ENCODE measurements around the gene MFSD2B.
"Not testable (repeated sequence)": the region's sequence is repeated elsewhere in the genome, so short reads cannot be mapped to it uniquely, and the experiment has no call there.

The MFSD2B gene

DNA sequence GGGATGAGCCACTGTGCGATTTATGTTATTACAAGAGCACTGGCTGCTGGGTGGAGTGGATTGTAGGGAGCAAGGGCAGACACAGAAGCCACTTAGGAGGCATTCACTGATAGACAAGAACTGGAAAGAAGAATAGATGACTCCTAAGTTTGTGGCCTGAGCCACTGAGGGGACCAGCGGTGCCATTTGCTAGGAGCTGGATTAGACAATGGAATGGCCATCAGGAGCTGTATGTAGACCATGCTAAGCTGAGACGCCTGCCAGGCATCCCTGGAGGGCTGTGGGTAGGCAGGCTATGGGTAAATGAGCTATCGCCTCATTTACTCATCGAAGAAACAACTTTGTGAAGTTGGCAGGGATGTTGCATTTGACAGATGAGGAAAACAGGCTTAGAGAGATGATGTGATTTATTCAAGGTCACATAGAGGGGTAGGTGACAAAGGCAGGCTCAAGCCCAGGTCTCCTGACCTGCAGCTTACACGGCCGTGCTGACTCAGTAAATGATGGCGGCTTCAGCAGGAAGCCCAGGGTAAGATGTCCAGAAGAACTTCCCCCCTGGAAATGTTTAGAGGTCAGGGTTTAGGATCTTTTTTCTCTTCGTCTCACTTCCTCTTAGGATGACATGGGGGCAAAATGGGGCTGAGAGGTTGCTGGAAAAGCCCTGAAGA is 2.8 kb downstream of the MFSD2B start:
- Histone ChIP-seq H3K9ac (ENCODE audit: low read depth, low read length, poor library complexity, severe bottlenecking) (no peak overlapping the region), H3K4me3 (ENCODE audit: low read length, poor library complexity, severe bottlenecking) (no peak overlapping the region), H4K20me1 (ENCODE audit: insufficient read depth, low read length, poor library complexity, severe bottlenecking) (no peaks in the 10 kb centered on the region), H3K27me3 (ENCODE audit: insufficient read depth, low read length, poor library complexity, severe bottlenecking) (no peaks in the 10 kb centered on the region), H3K9me3 (ENCODE audit: insufficient read depth, low read depth, low read length) (no peaks in the 10 kb centered on the region), H2AFZ (ENCODE audit: low read length) (no peak overlapping the region), H3F3A (ENCODE audit: low read depth) (no peaks in the 10 kb centered on the region), H3K4me2 (ENCODE audit: low read depth, low read length, poor library complexity, severe bottlenecking) (no peak overlapping the region), H3K36me3 (ENCODE audit: insufficient read depth, low read length) (no peaks in the 10 kb centered on the region), H3K9me2 (replicated peaks; ENCODE audit: low read depth, low read length) (no peaks in the 10 kb centered on the region), H3K4me1 (ENCODE audit: insufficient read depth, low read length, poor library complexity, severe bottlenecking) (peaks cover 8% of the 10 kb centered on the region), H3K79me2 (ENCODE audit: insufficient read depth, low read length) (no peaks in the 10 kb centered on the region)
- TF ChIP-seq EZH2phosphoT487 (IDR thresholded peaks at IDR 0.05; ENCODE audit: borderline replicate concordance): no peak
- TF ChIP-seq, protein P1, sequence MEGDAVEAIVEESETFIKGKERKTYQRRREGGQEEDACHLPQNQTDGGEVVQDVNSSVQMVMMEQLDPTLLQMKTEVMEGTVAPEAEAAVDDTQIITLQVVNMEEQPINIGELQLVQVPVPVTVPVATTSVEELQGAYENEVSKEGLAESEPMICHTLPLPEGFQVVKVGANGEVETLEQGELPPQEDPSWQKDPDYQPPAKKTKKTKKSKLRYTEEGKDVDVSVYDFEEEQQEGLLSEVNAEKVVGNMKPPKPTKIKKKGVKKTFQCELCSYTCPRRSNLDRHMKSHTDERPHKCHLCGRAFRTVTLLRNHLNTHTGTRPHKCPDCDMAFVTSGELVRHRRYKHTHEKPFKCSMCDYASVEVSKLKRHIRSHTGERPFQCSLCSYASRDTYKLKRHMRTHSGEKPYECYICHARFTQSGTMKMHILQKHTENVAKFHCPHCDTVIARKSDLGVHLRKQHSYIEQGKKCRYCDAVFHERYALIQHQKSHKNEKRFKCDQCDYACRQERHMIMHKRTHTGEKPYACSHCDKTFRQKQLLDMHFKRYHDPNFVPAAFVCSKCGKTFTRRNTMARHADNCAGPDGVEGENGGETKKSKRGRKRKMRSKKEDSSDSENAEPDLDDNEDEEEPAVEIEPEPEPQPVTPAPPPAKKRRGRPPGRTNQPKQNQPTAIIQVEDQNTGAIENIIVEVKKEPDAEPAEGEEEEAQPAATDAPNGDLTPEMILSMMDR (conservative IDR thresholded peaks at IDR 0.05; ENCODE audit: low read length): no peak

DNA sequence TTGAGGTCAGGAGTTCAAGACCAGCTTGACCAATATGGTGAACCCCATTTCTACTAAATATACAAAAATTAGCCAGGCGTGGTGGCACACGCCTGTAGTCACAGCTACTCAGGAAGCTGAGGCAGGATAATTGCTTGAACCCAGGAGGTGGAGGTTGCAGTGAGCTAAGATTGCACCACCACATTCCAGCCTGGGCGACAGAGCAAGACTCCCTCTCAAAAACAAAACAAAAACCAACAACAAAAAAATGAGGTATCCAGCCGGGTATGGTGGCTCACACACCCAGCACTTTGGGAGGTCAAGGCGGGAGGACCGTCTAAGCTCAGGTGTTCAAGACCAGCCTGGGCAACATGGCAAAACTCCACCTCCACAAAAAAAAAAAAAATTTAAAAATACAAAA is 5.0 kb downstream of the MFSD2B start:
- not testable (repeated sequence) for H3K36me3 ChIP-seq (ENCODE audit: insufficient read depth, low read length); H3K4me1 ChIP-seq (ENCODE audit: insufficient read depth, low read length, poor library complexity, severe bottlenecking); H2AFZ ChIP-seq (ENCODE audit: low read length); H3K9me2 ChIP-seq (replicated peaks; ENCODE audit: low read depth, low read length); H3K79me2 ChIP-seq (ENCODE audit: insufficient read depth, low read length); H3K4me2 ChIP-seq (ENCODE audit: low read depth, low read length, poor library complexity, severe bottlenecking); H3K4me3 ChIP-seq (ENCODE audit: low read length, poor library complexity, severe bottlenecking); H4K20me1 ChIP-seq (ENCODE audit: insufficient read depth, low read length, poor library complexity, severe bottlenecking); H3K9me3 ChIP-seq (ENCODE audit: insufficient read depth, low read depth, low read length); H3K9ac ChIP-seq (ENCODE audit: low read depth, low read length, poor library complexity, severe bottlenecking); H3K27me3 ChIP-seq (ENCODE audit: insufficient read depth, low read length, poor library complexity, severe bottlenecking); H3F3A ChIP-seq (ENCODE audit: low read depth)

DNA sequence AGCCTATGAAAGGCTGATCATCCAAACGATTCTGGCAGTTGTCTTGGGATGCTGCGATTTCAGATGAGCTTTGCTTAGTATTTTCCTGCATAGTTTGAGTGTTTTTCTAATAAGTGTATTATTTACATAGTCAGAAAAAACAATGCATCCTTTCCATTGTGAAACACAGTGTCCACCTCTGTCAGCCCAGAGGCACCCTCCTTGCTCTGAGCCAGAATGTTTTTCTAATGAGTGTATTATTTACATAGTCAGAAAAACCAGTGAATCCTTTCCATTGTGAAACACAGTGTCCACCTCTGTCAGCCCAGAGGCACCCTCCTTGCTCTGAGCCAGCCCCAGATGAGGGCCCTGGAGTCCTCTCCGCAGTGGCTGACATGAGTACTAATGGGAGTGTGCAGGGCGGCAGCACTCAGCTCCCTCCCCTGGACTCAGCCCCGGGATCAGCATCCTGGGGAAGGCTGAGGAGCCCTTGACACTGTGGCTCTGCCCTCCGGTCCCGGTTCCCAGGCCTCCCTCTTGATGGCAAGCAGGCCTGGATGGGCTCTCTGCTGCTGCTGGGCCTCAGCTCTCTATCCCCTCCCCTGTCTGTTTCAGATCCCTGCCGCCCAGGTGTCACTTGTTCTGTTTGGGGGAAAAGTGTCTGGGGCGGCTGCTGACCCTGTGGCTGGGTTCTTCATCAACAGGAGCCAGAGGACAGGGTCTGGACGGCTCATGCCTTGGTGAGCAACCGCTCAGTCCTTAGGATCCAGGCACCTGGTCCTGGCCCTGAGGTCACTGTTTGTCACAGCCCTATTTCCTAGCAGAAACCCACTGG is 5.9 kb downstream of the MFSD2B start:
- H3K27me3 ChIP-seq (ENCODE audit: insufficient read depth, low read length, poor library complexity, severe bottlenecking): no peaks in the 10 kb centered on the region
- TF ChIP-seq EZH2phosphoT487 (IDR thresholded peaks at IDR 0.05; ENCODE audit: borderline replicate concordance): no peak
- TF ChIP-seq, protein P1 (conservative IDR thresholded peaks at IDR 0.05; ENCODE audit: low read length): no peak
- H3K79me2 ChIP-seq (ENCODE audit: insufficient read depth, low read length): no peaks in the 10 kb centered on the region
- H3K9me3 ChIP-seq (ENCODE audit: insufficient read depth, low read depth, low read length): no peaks in the 10 kb centered on the region
- H3K9ac ChIP-seq (ENCODE audit: low read depth, low read length, poor library complexity, severe bottlenecking): no peak overlapping the region
- no peaks in the 10 kb centered on the region for H3F3A ChIP-seq (ENCODE audit: low read depth)
- H3K4me2 ChIP-seq (ENCODE audit: low read depth, low read length, poor library complexity, severe bottlenecking): no peak overlapping the region
- H3K4me1 ChIP-seq (ENCODE audit: insufficient read depth, low read length, poor library complexity, severe bottlenecking): peaks cover 8% of the 10 kb centered on the region
- no peaks in the 10 kb centered on the region for H4K20me1 ChIP-seq (ENCODE audit: insufficient read depth, low read length, poor library complexity, severe bottlenecking)
- H3K36me3 ChIP-seq (ENCODE audit: insufficient read depth, low read length): no peaks in the 10 kb centered on the region
- H2AFZ ChIP-seq (ENCODE audit: low read length): no peak overlapping the region
- H3K4me3 ChIP-seq (ENCODE audit: low read length, poor library complexity, severe bottlenecking): no peak overlapping the region
- H3K9me2 ChIP-seq (replicated peaks; ENCODE audit: low read depth, low read length): no peaks in the 10 kb centered on the region
